GM12878 (cell line): ENCODE results near the gene TARDBP. TPM values are rescaled to one million over a fixed set of nuclear protein-coding genes. Genes with fewer than 3 reads are reported as not detected.

ENCODE experiments used
- CTCF ChIP-seq, 3 experiments: IDR thresholded peaks in 2 of 3; conservative IDR thresholded peaks in 1 of 3; 2 replicates each; pipeline ENCODE4 v1.5.1; 2011; ENCODE audit warnings: low read depth in 3 of 3, low read length in 3 of 3, mild to moderate bottlenecking in 3 of 3, control low read depth in 2 of 3, moderate library complexity in 2 of 3, inconsistent platforms in 1 of 3, mixed read lengths in 1 of 3; ENCODE audit not compliant: control insufficient read depth in 2 of 3, insufficient read depth in 1 of 3; ENCODE audit errors: extremely low read depth in 1 of 3
- CUX1 ChIP-seq: IDR thresholded peaks from 2 replicates; pipeline ENCODE4 v1.6.1; 2012; ENCODE audit warnings: improper control_type of control experiment, low read depth, low read length; ENCODE audit not compliant: insufficient replicate concordance
- FOS ChIP-seq: IDR thresholded peaks from 3 replicates; pipeline ENCODE4 v1.6.1; 2011; ENCODE audit warnings: borderline replicate concordance; ENCODE audit not compliant: insufficient read length; ENCODE audit errors: extremely low read depth
- GATAD2B ChIP-seq: fragments of 450-650 bp; conservative IDR thresholded peaks from 2 replicates; pipeline ENCODE4 v1.6.1; 2017; ENCODE audit warnings: low read depth, mild to moderate bottlenecking, moderate library complexity
- MAX ChIP-seq: IDR thresholded peaks from 2 replicates; pipeline ENCODE4 v1.6.1; 2012; ENCODE audit warnings: low read depth, low read length, improper control_type of control experiment
- PAX8 ChIP-seq: fragments of 450-650 bp; IDR thresholded peaks from 2 replicates; pipeline ENCODE4 v1.6.1; 2017; ENCODE audit warnings: mild to moderate bottlenecking, moderate library complexity
- PKNOX1 ChIP-seq: fragments of 450-650 bp; IDR thresholded peaks from 2 replicates; pipeline ENCODE4 v1.6.1; 2016; ENCODE audit warnings: mild to moderate bottlenecking
- PML ChIP-seq: IDR thresholded peaks from 2 replicates; pipeline ENCODE4 v1.6.1; 2012; ENCODE audit warnings: low read length, inconsistent platforms
- RCOR1 ChIP-seq: conservative IDR thresholded peaks from 2 replicates; pipeline ENCODE4 v1.6.1; 2012; ENCODE audit warnings: low read depth, low read length, improper control_type of control experiment
- SKIL ChIP-seq: fragments of 450-650 bp; IDR thresholded peaks from 2 replicates; pipeline ENCODE4 v1.6.1; 2017; ENCODE audit warnings: mild to moderate bottlenecking, low read depth, inconsistent platforms; ENCODE audit not compliant: poor library complexity, severe bottlenecking
- SMAD5 ChIP-seq: IDR thresholded peaks from 2 replicates; pipeline ENCODE4 v1.6.1; 2016; ENCODE audit warnings: antibody characterized with exemption, low read depth
- SRF ChIP-seq, 2 experiments: IDR thresholded peaks; 2 replicates each; pipeline ENCODE4 v1.6.1; 2011; ENCODE audit warnings: low read depth in 2 of 2, low read length in 2 of 2, mild to moderate bottlenecking in 1 of 2, moderate library complexity in 1 of 2
- STAT1 ChIP-seq: fragments of 450-650 bp; conservative IDR thresholded peaks from 2 replicates; pipeline ENCODE4 v1.6.1; 2014; ENCODE audit warnings: antibody characterized with exemption, mild to moderate bottlenecking
- ZBTB33 ChIP-seq: fragments of 450-650 bp; IDR thresholded peaks from 2 replicates; pipeline ENCODE4 v1.6.1; 2017; ENCODE audit warnings: mild to moderate bottlenecking
- polyA plus RNA-seq, 11 experiments: library from polyadenylated mRNA; depleted of rRNA in 4 of 11; unstranded in 6 of 11; stranded (reverse) in 5 of 11; fragments of >200 nt; fragmentation: Nextera tagmentation in 4 of 11; fragmentation: Illumina TruSeq in 1 of 11; extraction: Ambion mirVana in 4 of 11; extraction: Trizol in 1 of 11; gene quantifications; 1 replicate in 1 of 11; 2 replicates in 10 of 11; pipeline versions ENCODE4 v1.2.1 to v1.2.3, GENCODE V29; 2011 to 2016; ENCODE audit warnings: inconsistent platforms in 2 of 11, missing spikeins in 2 of 11, low read depth in 1 of 11
- total RNA-seq, 4 experiments: library from RNA; depleted of rRNA in 3 of 4; stranded (reverse); fragments of >200 nt in 3 of 4; fragmentation: Illumina TruSeq in 1 of 4; extraction: Trizol in 1 of 4; gene quantifications; 2 replicates each; pipeline versions ENCODE4 v1.2.1 to v1.2.3, GENCODE V29; 2013 to 2021

The TARDBP gene
- total and polyA plus RNA-seq, 10 of the 15 experiments (the other 5 are each of a cell fraction or from before 2014, with no cell fraction given), result 55.6 to 318 (median 192) TPM

GRCh38 chr1:11012260-11013159 is at the start of gene TARDBP (continued):
- TF ChIP-seq CUX1, result no peak
- TF ChIP-seq GATAD2B, result peak; percentile 94
- 0 out of 2 replicates have a peak, but pooled peaks have one; percentile 45 for TF ChIP-seq RCOR1
- TF ChIP-seq MAX, result no peak; the same call in 1 of the 2 replicates
- no peak for TF ChIP-seq ZBTB33
- TF ChIP-seq PKNOX1, result no peak
- TF ChIP-seq SMAD5, result peak; percentile 88
- no peak for TF ChIP-seq FOS
- peak; percentile 66 for TF ChIP-seq PML
- TF ChIP-seq STAT1, result peak; percentile 97
- TF ChIP-seq CTCF (IDR thresholded peaks at IDR 0.05 in 2 of 3, conservative IDR thresholded peaks at IDR 0.05 in 1 of 3; ENCODE audit: control insufficient read depth in 2 of 3, extremely low read depth in 1 of 3, insufficient read depth in 1 of 3, low read depth in 3 of 3, low read length in 3 of 3), result no peak
- peak; percentile 98 for TF ChIP-seq SKIL
- no peak for TF ChIP-seq PAX8
- TF ChIP-seq SRF (IDR thresholded peaks at IDR 0.05; ENCODE audit: low read depth in 2 of 2, low read length in 2 of 2), result no peak
